ENCODE data around the gene CCBE1.
A peak's percentile ranks its signal among the peaks of the same experiment; 100 is the strongest.

GRCh38 chr18:59697236-59697932, at the start of gene CCBE1:
- TF ChIP-seq CTCF (IDR thresholded peaks at IDR 0.05) (peak in 5 of 6 experiments; percentile 8 to 65 (median 62)), POLR2A (IDR thresholded peaks at IDR 0.05) (no peak)
